ENCODE measurements around the gene SENP1. TPM values are rescaled to one million over a fixed set of nuclear protein-coding genes. Genes with fewer than 3 reads are reported as not detected.

SENP1 gene
- total RNA-seq, 1 experiment from 2014 or later: 28.8 TPM

- peaks cover 100% of the 10 kb centered on the region for H3K27me3 Mint-ChIP-seq (ENCODE audit: low read depth)
- H3K79me1 ChIP-seq (ENCODE audit: insufficient read depth, low read depth, low read length, poor library complexity, severe bottlenecking): no peaks in the 10 kb centered on the region
- H3K4me2 ChIP-seq (ENCODE audit: insufficient read depth, insufficient read length, low read length): no peak overlapping the region
- no peak overlapping the region for H3K27ac ChIP-seq (ENCODE audit: insufficient read length, low read depth, low read length)
- no peaks in the 10 kb centered on the region; a peak in 1 of 7 replicates for H3K36me3 Mint-ChIP-seq (ENCODE audit: insufficient read depth in 1 of 3, low read depth in 3 of 3)
- no peak overlapping the region for H4K91ac ChIP-seq (ENCODE audit: insufficient read length, low read depth, low read length)
- H2AFZ ChIP-seq (ENCODE audit: low read length): no peak overlapping the region
- peaks cover 90% of the 10 kb centered on the region for H3K27me3 ChIP-seq (ENCODE audit: insufficient read depth, low read length)
- no peaks in the 10 kb centered on the region for H3K23me2 ChIP-seq (ENCODE audit: insufficient read length, low read depth, low read length, poor library complexity, severe bottlenecking)
- H4K8ac ChIP-seq (replicated peaks; ENCODE audit: insufficient read length, low read depth, low read length): no peak overlapping the region
- no peak overlapping the region for H3K56ac ChIP-seq (ENCODE audit: insufficient read length, low read depth, low read length)
- H3K23ac ChIP-seq (ENCODE audit: insufficient read length, low read depth, low read length): no peak overlapping the region
- peaks cover 14 to 19% of the 10 kb centered on the region in 2 experiments for H3K4me1 Mint-ChIP-seq
- no peaks in the 10 kb centered on the region for H3K9me3 ChIP-seq (ENCODE audit: control insufficient read depth, low read depth, low read length)
- no peak overlapping the region for H2AK5ac ChIP-seq (ENCODE audit: insufficient read length, low read length)
- no peak overlapping the region for H3K18ac ChIP-seq (ENCODE audit: insufficient read length, low read depth, low read length)
- no peaks in the 10 kb centered on the region for H3K79me2 ChIP-seq (ENCODE audit: insufficient read depth, low read length)
- H3K4ac ChIP-seq (ENCODE audit: low read depth, low read length): no peak overlapping the region
- no peaks in the 10 kb centered on the region for H3K4me1 ChIP-seq (ENCODE audit: insufficient read depth, low read length)
- no peak overlapping the region for H2BK5ac ChIP-seq (ENCODE audit: insufficient read length, low read length)
- no peak for DNase-seq
- no peak overlapping the region for H4K5ac ChIP-seq (ENCODE audit: insufficient read length, low read depth, low read length)
- no CpG with 5 or more reads among the region's 4 CpGs for WGBS (ENCODE audit: extremely low coverage, insufficient read length, low lambda C conversion rate)
- H2BK20ac ChIP-seq (ENCODE audit: low read depth, low read length, poor library complexity, severe bottlenecking): no peak overlapping the region
- H3K4me3 Mint-ChIP-seq: no peak overlapping the region
- no peak overlapping the region for H2BK12ac ChIP-seq (ENCODE audit: insufficient read length, low read depth, low read length)
- H3T11ph ChIP-seq (ENCODE audit: low read length): no peak overlapping the region
- H3K9me3 Mint-ChIP-seq: peaks cover 0 to 7% of the 10 kb centered on the region in 2 experiments; a peak in 2 of 5 replicates
- H2BK120ac ChIP-seq (ENCODE audit: low read depth, low read length, poor library complexity, severe bottlenecking): no peak overlapping the region
- TF ChIP-seq CTCF (conservative IDR thresholded peaks at IDR 0.05): no peak
- no peaks in the 10 kb centered on the region for H4K20me1 ChIP-seq (ENCODE audit: control insufficient read depth, insufficient read depth, insufficient read length)
- H3K27ac Mint-ChIP-seq: no peak overlapping the region
- H3K14ac ChIP-seq (ENCODE audit: insufficient read depth, low read length): no peak overlapping the region
- H3K9ac ChIP-seq (ENCODE audit: extremely low read depth, insufficient read length, low read length): no peak overlapping the region
- no peak overlapping the region for H2BK15ac ChIP-seq (ENCODE audit: low read depth, low read length)
These were observed 87.8 kb downstream of the SENP1 start for GRCh38 chr12:48017921-48018617.
